Progenitor cell of endocrine pancreas (in vitro differentiated cells): ENCODE data around the gene HBS1L. TPM values are rescaled to one million over a fixed set of nuclear protein-coding genes. Genes with fewer than 3 reads are reported as not detected.

Source experiments
- DNase-seq: peaks from one replicate; pipeline ENCODE4 v3.0.0; 2021; ENCODE audit warnings: low spot score; ENCODE audit not compliant: unreplicated experiment
- H3K27ac Mint-ChIP-seq: 2 replicates; pipeline ENCODE4 v1.8.0; 2021; ENCODE audit warnings: mild to moderate bottlenecking, moderate library complexity, mixed read lengths
- H3K27me3 Mint-ChIP-seq: 2 replicates; pipeline ENCODE4 v1.8.0; 2021; ENCODE audit warnings: mixed read lengths
- H3K36me3 Mint-ChIP-seq: 2 replicates; pipeline ENCODE4 v1.8.0; 2022; ENCODE audit warnings: mixed read lengths; ENCODE audit not compliant: insufficient read depth
- H3K4me1 Mint-ChIP-seq: 2 replicates; pipeline ENCODE4 v1.8.0; 2021; ENCODE audit warnings: low read depth, mixed read lengths
- H3K4me3 Mint-ChIP-seq: 2 replicates; pipeline ENCODE4 v1.8.0; 2021; ENCODE audit warnings: low read depth, mild to moderate bottlenecking, moderate library complexity, mixed read lengths
- H3K9me3 Mint-ChIP-seq: 2 replicates; pipeline ENCODE4 v1.8.0; 2021; ENCODE audit warnings: low read depth, mixed read lengths
- CTCF ChIP-seq: fragments of 200-600 bp; sonication (generic); IDR thresholded peaks from one replicate; pipeline ENCODE4 v1.5.0; 2021; ENCODE audit warnings: antibody characterized with exemption, mild to moderate bottlenecking; ENCODE audit not compliant: unreplicated experiment
- total RNA-seq: library from RNA; stranded (reverse); gene quantifications from 2 replicates; pipeline ENCODE4 v1.2.1, GENCODE V29; 2021

HBS1L gene
- total RNA-seq, 1 donor from 2014 or later, result 77.2 TPM

DNA sequence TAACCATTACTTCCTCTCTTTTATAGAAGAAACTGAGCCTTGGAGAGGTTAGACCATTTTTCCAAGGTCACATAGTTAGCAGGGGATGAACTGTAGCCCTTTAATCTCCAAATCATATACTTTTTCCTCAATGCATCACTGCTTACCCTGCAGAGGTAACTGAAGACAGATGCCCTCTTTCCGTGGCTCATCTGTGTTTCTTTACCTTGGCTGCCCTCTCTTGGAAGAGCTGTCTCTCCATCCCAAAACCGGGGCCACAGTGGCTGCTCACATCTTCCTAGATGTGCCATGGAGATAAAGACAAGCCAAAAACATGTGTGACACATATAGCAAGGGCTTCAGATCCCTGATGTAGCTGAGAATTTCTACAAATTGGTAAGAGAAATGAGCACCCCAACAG is 104.1 kb downstream of the HBS1L start:
- peaks cover 7% of the 10 kb centered on the region for H3K9me3 Mint-ChIP-seq
- H3K27ac Mint-ChIP-seq, result no peak overlapping the region
- no peak for DNase-seq
- no peaks in the 10 kb centered on the region for H3K27me3 Mint-ChIP-seq
- H3K4me3 Mint-ChIP-seq, result no peak overlapping the region
- H3K36me3 Mint-ChIP-seq, result no peaks in the 10 kb centered on the region
- H3K4me1 Mint-ChIP-seq, result no peaks in the 10 kb centered on the region
- TF ChIP-seq CTCF, result no peak

DNA sequence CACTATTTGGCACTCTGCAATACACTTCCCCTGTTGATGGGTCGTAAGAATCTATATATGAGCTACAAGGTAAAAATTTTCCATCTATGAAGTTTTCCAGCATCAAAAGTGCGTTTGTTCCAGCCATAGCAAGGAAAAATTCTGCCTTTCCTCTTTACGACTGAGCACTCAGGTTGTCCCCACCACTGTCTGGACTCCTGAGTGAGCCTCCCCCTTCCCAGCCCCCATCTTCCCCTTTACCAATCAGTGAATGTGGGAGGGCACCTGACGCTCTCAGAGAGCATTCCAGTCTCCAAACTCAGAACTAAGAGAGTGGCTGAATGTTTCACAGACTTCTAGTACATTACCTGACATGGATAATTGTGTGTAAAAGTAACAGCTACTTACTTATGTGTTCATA is 104.7 kb downstream of the HBS1L start, which contains the start of gene ALDH8A1:
TSS of gene ALDH8A1 (minus strand) at position 175 of the 400 bp plus-strand sequence. CDS start at position 127, 48 bp downstream.
- Mint-ChIP-seq H3K9me3 (peaks cover 7% of the 10 kb centered on the region), H3K27me3 (no peaks in the 10 kb centered on the region), H3K36me3 (no peaks in the 10 kb centered on the region), H3K27ac (no peak within 1 kb of the TSS), H3K4me1 (no peaks in the 10 kb centered on the region), H3K4me3 (no peak within 1 kb of the TSS)
- no peak for DNase-seq
- TF ChIP-seq CTCF, result no peak

- Mint-ChIP-seq H3K27ac (no peak overlapping the region), H3K27me3 (no peaks in the 10 kb centered on the region), H3K4me3 (no peak overlapping the region), H3K4me1 (no peaks in the 10 kb centered on the region), H3K9me3 (peaks cover 7% of the 10 kb centered on the region), H3K36me3 (no peaks in the 10 kb centered on the region)
- no peak for DNase-seq
- no peak for TF ChIP-seq CTCF
Observed at GRCh38 chr6:134948691-134949090, 105.9 kb downstream of the HBS1L start.

- H3K27me3 Mint-ChIP-seq, result no peaks in the 10 kb centered on the region
- peaks cover 7% of the 10 kb centered on the region for H3K9me3 Mint-ChIP-seq
- no peak overlapping the region for H3K4me3 Mint-ChIP-seq
- TF ChIP-seq CTCF, result no peak
- no peaks in the 10 kb centered on the region for H3K4me1 Mint-ChIP-seq
- DNase-seq, result no peak
- no peak overlapping the region for H3K27ac Mint-ChIP-seq
- no peaks in the 10 kb centered on the region for H3K36me3 Mint-ChIP-seq
Observed at GRCh38 chr6:134948142-134948541, 106.5 kb downstream of the HBS1L start.

DNA sequence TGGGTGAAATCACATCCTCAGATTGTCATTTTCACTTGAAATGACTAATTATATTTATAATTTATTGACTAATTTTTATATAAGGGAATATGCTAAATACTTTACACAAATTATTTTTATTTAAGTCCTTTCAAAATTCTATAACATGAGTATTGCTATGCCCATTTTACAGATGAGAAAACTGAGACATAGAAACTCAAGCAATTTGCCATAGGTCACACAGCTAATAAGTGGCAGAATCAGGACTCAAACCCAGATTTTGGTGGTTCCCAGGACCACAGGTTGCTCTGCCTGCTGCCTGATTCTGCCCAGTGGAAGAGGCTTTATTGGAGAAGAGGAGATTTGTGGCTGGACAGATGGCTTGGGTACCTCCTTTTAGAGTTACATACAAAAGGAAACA is 109.6 kb downstream of the HBS1L start:
- TF ChIP-seq CTCF, result no peak
- Mint-ChIP-seq H3K27me3 (no peaks in the 10 kb centered on the region), H3K4me3 (no peak overlapping the region), H3K9me3 (peaks cover 7% of the 10 kb centered on the region), H3K4me1 (no peaks in the 10 kb centered on the region), H3K27ac (no peak overlapping the region), H3K36me3 (no peaks in the 10 kb centered on the region)
- no peak for DNase-seq
